Tibial nerve (tissue), 4 donors: Measurements from ENCODE around the gene PIGR.

Source experiments
- CTCF ChIP-seq, 5 experiments: fragments of 200-600 bp in 3 of 5; fragments of 450-650 bp in 2 of 5; sonication (generic) in 3 of 5; IDR thresholded peaks; one replicate each; pipeline ENCODE4 v1.5.1; 2016 to 2019; ENCODE audit warnings: antibody characterized with exemption in 5 of 5, mild to moderate bottlenecking in 3 of 5, moderate library complexity in 2 of 5
- EP300 ChIP-seq, 2 donors: sonication (generic); formaldehyde crosslinking; IDR thresholded peaks; one replicate each; pipeline ENCODE4 v1.6.1; 2017; ENCODE audit warnings: antibody characterized with exemption in 2 of 2, mild to moderate bottlenecking in 1 of 2

GRCh38 chr1:206957639-206958038 lies 11.4 kb upstream of the PIGR start:
- TF ChIP-seq CTCF (IDR thresholded peaks at IDR 0.05), result no peak
- TF ChIP-seq EP300 (IDR thresholded peaks at IDR 0.05), result no peak
